ENCODE results near the gene PTPRB. TPM values are rescaled to one million over a fixed set of nuclear protein-coding genes. Genes with fewer than 3 reads are reported as not detected.

PTPRB gene
- total and polyA plus RNA-seq, 8 donors = 2.2 to 5.5 (median 4.4) TPM

DNA sequence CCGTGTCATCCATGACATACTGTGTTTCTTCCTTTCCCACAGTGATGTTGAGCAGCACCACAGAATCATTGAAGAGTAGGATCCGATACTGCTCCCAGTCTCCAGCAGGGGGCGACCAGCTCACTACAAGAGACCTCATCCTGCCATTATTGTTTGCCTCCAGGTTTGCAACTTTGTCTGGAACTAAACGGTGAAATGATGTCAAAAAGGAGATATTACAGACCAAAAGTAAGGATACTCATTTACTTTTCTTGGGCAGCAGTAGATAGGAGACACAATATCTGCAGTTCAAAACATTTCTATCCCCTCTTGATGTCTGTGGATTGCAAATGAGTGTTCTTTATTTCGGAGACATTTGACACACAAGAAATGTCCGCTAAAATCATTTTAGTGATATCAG lies 47.2 kb downstream of the PTPRB start:
- no peak overlapping the region for H3K4me3 ChIP-seq

DNA sequence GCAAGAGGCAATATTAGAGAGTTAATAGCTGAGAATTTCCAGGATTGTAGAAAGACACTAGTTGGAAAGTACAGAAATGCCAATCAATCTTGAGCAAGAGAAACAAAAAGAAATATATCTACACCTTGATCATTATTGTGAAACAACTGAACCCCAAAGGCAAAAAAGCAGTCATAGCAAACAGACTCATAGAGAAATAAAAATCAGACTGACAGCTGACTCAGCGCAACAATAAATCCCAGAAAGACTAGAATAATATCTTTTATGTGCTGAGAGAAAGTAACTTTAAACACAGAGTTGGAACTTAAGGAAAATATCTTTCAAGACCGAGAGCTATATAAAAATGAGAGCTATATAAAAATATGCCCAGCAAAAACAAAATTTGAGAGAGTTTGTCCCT lies 52.9 kb downstream of the PTPRB start:
- Histone ChIP-seq H3K36me3 (no peaks in the 10 kb centered on the region), H3K4me1 (no peaks in the 10 kb centered on the region), H3K9me3 (no peaks in the 10 kb centered on the region), H3K27ac (no peak overlapping the region), H3K27me3 (no peaks in the 10 kb centered on the region), H3K4me3 (no peak overlapping the region)
- no peak for FAIRE-seq
- TF ChIP-seq, protein P1, sequence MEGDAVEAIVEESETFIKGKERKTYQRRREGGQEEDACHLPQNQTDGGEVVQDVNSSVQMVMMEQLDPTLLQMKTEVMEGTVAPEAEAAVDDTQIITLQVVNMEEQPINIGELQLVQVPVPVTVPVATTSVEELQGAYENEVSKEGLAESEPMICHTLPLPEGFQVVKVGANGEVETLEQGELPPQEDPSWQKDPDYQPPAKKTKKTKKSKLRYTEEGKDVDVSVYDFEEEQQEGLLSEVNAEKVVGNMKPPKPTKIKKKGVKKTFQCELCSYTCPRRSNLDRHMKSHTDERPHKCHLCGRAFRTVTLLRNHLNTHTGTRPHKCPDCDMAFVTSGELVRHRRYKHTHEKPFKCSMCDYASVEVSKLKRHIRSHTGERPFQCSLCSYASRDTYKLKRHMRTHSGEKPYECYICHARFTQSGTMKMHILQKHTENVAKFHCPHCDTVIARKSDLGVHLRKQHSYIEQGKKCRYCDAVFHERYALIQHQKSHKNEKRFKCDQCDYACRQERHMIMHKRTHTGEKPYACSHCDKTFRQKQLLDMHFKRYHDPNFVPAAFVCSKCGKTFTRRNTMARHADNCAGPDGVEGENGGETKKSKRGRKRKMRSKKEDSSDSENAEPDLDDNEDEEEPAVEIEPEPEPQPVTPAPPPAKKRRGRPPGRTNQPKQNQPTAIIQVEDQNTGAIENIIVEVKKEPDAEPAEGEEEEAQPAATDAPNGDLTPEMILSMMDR (IDR thresholded peaks at IDR 0.05) = no peak
- WGBS, 2 donors = 76 to 85% methylated on average over 2 of the region's 2 CpGs
- intact Hi-C loops (cut with DNase I) = no loop called here
- ATAC-seq = no peak
- DNase-seq = no peak

More for the DNA sequence above, 47.2 kb downstream of the PTPRB start:
- Histone ChIP-seq H3K4me1 (no peaks in the 10 kb centered on the region), H3K36me3 (no peaks in the 10 kb centered on the region), H3K27me3 (no peaks in the 10 kb centered on the region), H3K27ac (no peak overlapping the region), H3K9me3 (no peaks in the 10 kb centered on the region)
- intact Hi-C loops (cut with DNase I) = loop anchor here in 1 of 3 donors (5.0 kb wide), 1 partner anchor 132 kb away; no protein-coding TSS in a partner anchor
- ATAC-seq = peak; percentile 70 to 91 (median 88)
- peak; percentile 21 to 80 (median 64) for DNase-seq
- TF ChIP-seq, protein P1 (IDR thresholded peaks at IDR 0.05) = peak; percentile 76 to 87 (median 80)
- no peak for FAIRE-seq
- 29 to 31% methylated on average over 6 of the region's 6 CpGs for WGBS, 2 donors

DNA sequence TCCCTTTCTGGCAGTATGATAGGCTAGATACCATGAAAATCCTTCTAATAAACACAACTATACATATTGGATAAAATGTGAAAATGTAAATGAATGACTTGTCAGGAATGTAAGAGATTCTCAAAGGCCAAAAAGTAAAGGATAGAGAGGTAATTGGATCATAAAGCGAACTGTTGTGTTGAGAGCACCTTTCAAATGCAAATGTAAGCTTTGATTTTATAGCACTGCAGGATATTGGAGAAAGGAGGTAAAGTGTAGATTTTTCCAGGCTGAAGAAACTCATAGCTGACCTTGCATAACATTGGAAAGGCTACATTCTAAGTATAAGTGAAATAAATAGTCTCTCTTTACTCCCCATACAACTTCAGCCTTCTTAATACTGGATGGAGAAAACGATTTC lies 54.0 kb downstream of the PTPRB start:
- intact Hi-C loops (cut with DNase I) = no loop called here
- Histone ChIP-seq H3K36me3 (no peaks in the 10 kb centered on the region), H3K4me1 (no peaks in the 10 kb centered on the region), H3K27ac (no peak overlapping the region), H3K9me3 (no peaks in the 10 kb centered on the region), H3K27me3 (no peaks in the 10 kb centered on the region), H3K4me3 (no peak overlapping the region)
- FAIRE-seq (no peak), DNase-seq (no peak), ATAC-seq (no peak)
- TF ChIP-seq, protein P1 (IDR thresholded peaks at IDR 0.05) = no peak
- 70 to 80% methylated on average over 2 of the region's 2 CpGs for WGBS, 2 donors

DNA sequence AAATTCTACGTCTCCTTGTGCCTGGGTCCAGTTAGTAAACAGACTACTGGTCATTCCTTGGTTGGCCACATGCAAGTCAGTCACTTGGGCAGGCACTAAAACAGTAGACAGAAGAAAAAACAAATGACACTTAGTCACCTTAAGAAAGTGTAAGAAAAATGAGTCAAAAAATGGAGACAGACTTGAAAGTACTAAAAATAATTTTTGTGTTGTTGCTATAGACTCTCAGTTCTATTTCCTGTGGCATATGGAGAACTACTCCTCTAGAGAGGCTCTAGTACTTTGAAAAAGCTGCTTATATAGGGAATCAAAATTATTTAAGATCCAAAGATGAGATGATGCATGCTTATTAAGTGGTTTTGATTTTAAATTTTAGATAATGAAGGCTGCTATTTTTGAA lies 56.0 kb downstream of the PTPRB start:
- intact Hi-C loops (cut with DNase I) = no loop called here

DNA sequence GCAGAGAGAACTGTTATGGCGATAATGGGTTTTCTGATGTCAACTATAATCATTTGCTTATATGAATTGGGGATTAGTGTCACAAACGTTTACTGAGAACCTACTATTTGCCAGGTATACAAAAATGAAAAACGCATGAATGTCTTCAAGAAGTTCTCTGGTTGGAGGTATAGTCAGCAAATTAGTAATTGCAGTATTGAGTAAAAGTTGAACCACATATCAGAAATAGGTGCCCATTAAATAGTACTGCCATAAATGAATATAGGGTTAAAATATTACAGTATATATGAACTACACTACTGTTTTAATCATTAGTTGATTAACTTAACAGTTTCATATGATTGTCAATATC lies 60.0 kb downstream of the PTPRB start:
- DNase-seq (no peak), ATAC-seq (no peak), FAIRE-seq (no peak)
- intact Hi-C loops (cut with DNase I) = loop anchor here in 2 of 3 donors (5.0 to 10.0 kb wide), 2 partner anchors 675 to 692 kb away; no protein-coding TSS in a partner anchor
- H3K4me3 ChIP-seq = no peak overlapping the region
- H3K4me1 ChIP-seq = no peaks in the 10 kb centered on the region
- no peaks in the 10 kb centered on the region for H3K36me3 ChIP-seq
- TF ChIP-seq, protein P1 (IDR thresholded peaks at IDR 0.05) = peak in 1 of 4 donors; percentile 13
- 9 to 12% methylated on average over 3 of the region's 3 CpGs for WGBS, 2 donors
- H3K27ac ChIP-seq = no peak overlapping the region
- no peaks in the 10 kb centered on the region for H3K9me3 ChIP-seq
- H3K27me3 ChIP-seq = no peaks in the 10 kb centered on the region

More for the DNA sequence above, 56.0 kb downstream of the PTPRB start:
- FAIRE-seq (no peak), DNase-seq (no peak), ATAC-seq (no peak)
- H3K36me3 ChIP-seq = no peaks in the 10 kb centered on the region
- no peak overlapping the region for H3K4me3 ChIP-seq
- H3K27me3 ChIP-seq = no peaks in the 10 kb centered on the region
- 50 to 60% methylated on average over 1 of the region's 1 CpG for WGBS, 2 donors
- no peaks in the 10 kb centered on the region for H3K4me1 ChIP-seq
- TF ChIP-seq, protein P1 (IDR thresholded peaks at IDR 0.05) = no peak
- H3K9me3 ChIP-seq = no peaks in the 10 kb centered on the region
- no peak overlapping the region for H3K27ac ChIP-seq
